SJSA1 (cell line): ENCODE measurements around the gene SRD5A1. TPM values are rescaled to one million over a fixed set of nuclear protein-coding genes. Genes with fewer than 3 reads are reported as not detected.
A peak's percentile ranks its signal among the peaks of the same experiment; 100 is the strongest.

Source experiments
- DNase-seq, 2 experiments: peaks; one replicate each; pipeline ENCODE4 v3.0.0-alpha.2; 2015 to 2020; ENCODE audit warnings: low spot score in 2 of 2, low read depth in 1 of 2
- H3K27ac ChIP-seq: fragments of 250-450 bp; sonication (Bioruptor Pico); 2 replicates; pipeline ENCODE4 v1.5.1; 2020; ENCODE audit warnings: mild to moderate bottlenecking, moderate library complexity
- H3K27me3 ChIP-seq: fragments of 250-450 bp; sonication (Bioruptor Pico); replicated peaks from 2 replicates; pipeline ENCODE4 v1.5.1; 2020; ENCODE audit warnings: mild to moderate bottlenecking, moderate library complexity
- H3K36me3 ChIP-seq: fragments of 250-450 bp; sonication (Bioruptor Pico); 2 replicates; pipeline ENCODE4 v1.5.1; 2020; ENCODE audit warnings: mild to moderate bottlenecking
- H3K4me1 ChIP-seq: fragments of 250-450 bp; sonication (Bioruptor Pico); replicated peaks from 2 replicates; pipeline ENCODE4 v1.6.1; 2021; ENCODE audit warnings: mild to moderate bottlenecking
- H3K4me3 ChIP-seq: fragments of 250-450 bp; sonication (Bioruptor Pico); 2 replicates; pipeline ENCODE4 v1.5.1; 2020; ENCODE audit warnings: mild to moderate bottlenecking
- H3K9me3 ChIP-seq: fragments of 250-450 bp; sonication (Bioruptor Pico); replicated peaks from 2 replicates; pipeline ENCODE4 v1.5.1; 2020; ENCODE audit warnings: mild to moderate bottlenecking
- total RNA-seq: library from RNA; depleted of rRNA; stranded (reverse); fragments of >200 nt; shearing (Covaris generic); gene quantifications from 2 replicates; pipeline ENCODE4 v1.2.3, GENCODE V29; 2014; rRNA removed

Gene SRD5A1, protein sequence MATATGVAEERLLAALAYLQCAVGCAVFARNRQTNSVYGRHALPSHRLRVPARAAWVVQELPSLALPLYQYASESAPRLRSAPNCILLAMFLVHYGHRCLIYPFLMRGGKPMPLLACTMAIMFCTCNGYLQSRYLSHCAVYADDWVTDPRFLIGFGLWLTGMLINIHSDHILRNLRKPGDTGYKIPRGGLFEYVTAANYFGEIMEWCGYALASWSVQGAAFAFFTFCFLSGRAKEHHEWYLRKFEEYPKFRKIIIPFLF
- total RNA-seq: 18.1 and 39.2 TPM in 2 replicates

DNA sequence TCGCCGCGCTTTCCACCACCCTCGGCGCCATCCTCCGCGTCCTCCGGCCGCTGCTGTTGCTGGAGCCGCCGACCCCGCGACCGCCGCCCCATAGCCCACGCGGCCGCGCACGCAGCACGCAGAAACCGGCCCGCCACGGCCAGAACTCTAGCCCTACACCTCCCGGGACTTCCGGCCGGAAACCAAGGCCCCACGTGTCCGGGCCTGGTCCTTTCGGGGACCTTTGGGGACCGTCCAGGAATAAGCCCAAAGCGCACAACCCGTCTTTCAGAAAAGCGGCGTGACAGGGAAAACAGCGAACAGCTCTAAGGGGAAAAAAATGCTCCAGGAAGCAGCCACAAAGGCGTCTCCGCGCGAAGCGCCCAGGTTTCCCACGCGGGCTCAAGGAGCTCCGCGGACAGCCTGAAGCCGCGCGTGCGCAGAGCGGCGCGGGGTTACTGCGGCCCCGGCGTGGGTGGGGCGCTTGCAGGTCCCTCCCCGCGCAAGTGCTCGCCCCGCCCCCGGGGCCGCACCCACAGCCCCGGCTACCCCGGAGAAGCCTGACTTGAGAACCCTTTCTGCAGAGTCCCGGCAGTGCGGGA lies at the start of gene SRD5A1, which contains the start of gene NSUN2:
Gene SRD5A1 (plus strand): TSS at position 553 of the 581 bp plus-strand sequence. CDS start 137 bp downstream, outside the sequence.
Gene NSUN2 (minus strand): TSS at position 157 of the 581 bp plus-strand sequence. CDS start 65 bp downstream, at position 92.
- Histone ChIP-seq H3K9me3 (no peaks in the 10 kb centered on the region), H3K36me3 (peaks cover 49% of the 10 kb centered on the region), H3K4me3 (peak within 1 kb of the TSS; percentile 88), H3K27me3 (no peaks in the 10 kb centered on the region), H3K27ac (peak within 1 kb of the TSS; percentile 100), H3K4me1 (peaks cover 8% of the 10 kb centered on the region)
- DNase-seq: peak; percentile 93 to 99

DNA sequence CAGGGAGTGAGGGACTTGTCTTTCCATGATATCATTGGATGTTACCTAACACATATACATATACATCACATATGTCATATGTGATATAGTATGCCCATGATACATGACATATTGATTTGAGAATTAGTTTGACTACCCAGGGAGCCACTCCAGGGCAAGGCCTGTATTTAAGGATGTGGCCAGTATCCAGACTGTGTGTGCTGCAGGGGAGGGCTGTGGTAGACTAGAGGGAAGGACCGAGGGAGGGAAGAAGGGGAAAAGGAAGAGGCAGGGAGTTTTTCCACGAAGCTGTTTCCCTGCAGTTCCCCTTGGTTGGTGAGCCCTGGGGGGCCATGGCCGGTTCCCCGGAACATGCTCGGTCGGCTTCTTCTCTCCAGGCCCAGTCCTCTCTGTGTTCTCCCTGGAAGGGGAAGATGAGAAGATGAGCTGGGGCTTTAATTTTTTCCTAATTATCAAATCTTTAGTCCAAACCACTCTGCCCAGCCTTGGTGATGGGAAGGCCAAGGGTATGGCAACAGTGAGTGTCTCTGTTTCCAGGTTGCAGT lies 49.1 kb upstream of the SRD5A1 start:
- Histone ChIP-seq H3K27me3 (peaks cover 41% of the 10 kb centered on the region), H3K9me3 (no peaks in the 10 kb centered on the region), H3K4me1 (no peaks in the 10 kb centered on the region; the same call in 1 of the 2 replicates), H3K36me3 (no peaks in the 10 kb centered on the region), H3K4me3 (no peak overlapping the region), H3K27ac (no peak overlapping the region)
- no peak for DNase-seq

DNA sequence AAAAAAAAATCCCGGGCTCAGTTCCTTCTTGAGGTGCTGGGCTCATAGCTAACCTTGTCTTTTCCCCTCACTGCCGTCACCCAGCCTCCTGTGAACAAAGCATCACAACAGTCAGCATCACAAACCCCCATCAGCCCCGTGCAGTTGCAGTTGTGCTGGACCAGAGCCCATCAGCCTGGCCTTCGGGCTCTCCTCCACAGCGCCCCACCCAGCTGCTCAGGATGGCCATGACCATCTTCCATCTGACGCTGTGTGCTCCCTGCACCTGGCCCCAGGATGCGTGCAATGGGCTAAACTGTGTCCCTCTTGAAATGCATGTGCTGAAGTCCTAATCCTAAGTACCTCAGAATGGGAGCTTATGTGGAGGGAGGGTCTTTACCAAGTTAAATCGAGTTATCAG lies 48.5 kb upstream of the SRD5A1 start:
- Histone ChIP-seq H3K4me1 (no peaks in the 10 kb centered on the region; the same call in 1 of the 2 replicates), H3K36me3 (no peaks in the 10 kb centered on the region), H3K27me3 (peaks cover 38% of the 10 kb centered on the region), H3K9me3 (no peaks in the 10 kb centered on the region), H3K27ac (no peak overlapping the region), H3K4me3 (no peak overlapping the region)
- DNase-seq: no peak

DNA sequence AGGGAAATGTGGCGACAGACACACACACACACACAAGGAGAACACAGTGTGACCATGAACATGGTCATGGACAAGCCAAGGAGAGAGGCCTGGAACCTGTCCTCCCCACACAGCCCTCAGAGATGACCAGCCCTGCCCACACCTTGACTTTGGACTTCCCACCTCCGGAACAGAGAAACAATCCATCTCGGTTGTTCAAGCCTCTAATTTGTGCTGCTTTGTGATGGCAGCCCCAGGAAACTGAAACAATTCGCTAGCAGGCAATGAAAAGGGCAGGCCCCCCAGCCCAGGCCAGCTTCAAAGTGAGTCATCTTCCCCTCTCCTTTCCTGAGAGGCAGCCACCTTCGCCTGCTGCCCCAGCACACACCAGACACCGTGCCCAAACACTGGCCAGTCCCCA lies 48.1 kb upstream of the SRD5A1 start:
- Histone ChIP-seq H3K4me3 (no peak overlapping the region), H3K4me1 (no peaks in the 10 kb centered on the region; the same call in 1 of the 2 replicates), H3K9me3 (no peaks in the 10 kb centered on the region), H3K27ac (no peak overlapping the region), H3K36me3 (no peaks in the 10 kb centered on the region), H3K27me3 (peaks cover 34% of the 10 kb centered on the region)
- DNase-seq: no peak

DNA sequence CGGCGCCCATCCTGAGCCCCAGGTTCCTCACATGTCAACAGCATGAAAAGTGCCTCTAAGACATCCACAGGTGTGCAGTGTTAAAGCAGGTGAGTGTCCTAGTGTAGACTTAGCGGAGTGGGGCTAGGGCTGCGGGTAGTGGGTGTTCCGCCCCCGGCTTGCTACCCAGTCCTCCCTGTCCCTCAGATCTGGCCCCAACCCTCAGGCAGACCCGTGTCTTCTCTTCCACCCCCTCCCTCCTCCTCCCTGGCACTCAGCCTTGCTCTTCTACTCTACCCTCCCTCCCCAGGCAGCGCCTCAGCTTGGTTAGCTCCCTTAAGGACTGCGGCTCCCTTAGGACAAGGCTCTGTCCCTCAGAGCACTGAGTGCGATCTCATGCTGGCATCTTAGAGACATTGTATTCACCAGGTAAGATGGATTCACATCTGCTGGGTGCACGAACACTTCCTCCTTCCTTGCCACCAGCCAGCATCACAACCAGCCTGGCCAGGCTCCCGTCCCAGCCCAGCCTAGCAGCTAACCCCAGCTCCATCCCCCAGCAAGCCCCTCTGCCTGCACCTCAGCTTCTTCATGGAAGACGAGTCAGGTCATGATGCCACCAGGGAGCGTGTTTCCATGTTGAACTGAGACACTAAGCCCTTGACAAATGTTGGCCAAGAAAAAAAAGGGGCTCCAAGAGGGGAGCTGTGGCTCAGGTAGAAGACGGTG lies 47.1 kb upstream of the SRD5A1 start:
- Histone ChIP-seq H3K27me3 (peaks cover 28% of the 10 kb centered on the region), H3K4me3 (no peak overlapping the region), H3K4me1 (no peaks in the 10 kb centered on the region; the same call in 1 of the 2 replicates), H3K36me3 (no peaks in the 10 kb centered on the region), H3K9me3 (no peaks in the 10 kb centered on the region), H3K27ac (no peak overlapping the region)
- no peak for DNase-seq

DNA sequence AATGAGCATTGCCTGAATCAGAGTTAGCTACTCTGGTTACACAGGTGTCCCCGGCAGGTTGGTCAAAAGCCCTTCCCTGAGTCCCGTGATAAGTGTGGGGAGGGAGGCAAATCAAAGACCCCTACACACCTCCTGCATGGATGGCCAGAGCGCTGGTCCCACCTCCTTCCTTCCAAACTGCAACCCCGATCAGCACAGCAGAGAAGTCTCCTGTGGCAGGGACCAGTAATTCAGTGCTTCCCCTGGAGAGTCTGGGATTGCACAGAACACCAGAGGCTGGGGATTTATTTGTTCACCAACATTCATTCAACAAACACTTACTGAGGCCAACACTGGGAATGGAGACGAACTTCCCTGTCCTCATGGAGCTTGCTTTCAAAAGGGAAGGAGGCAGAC lies 46.6 kb upstream of the SRD5A1 start:
- no peaks in the 10 kb centered on the region; the same call in 1 of the 2 replicates for H3K4me1 ChIP-seq
- no peaks in the 10 kb centered on the region for H3K36me3 ChIP-seq
- peaks cover 24% of the 10 kb centered on the region for H3K27me3 ChIP-seq
- H3K4me3 ChIP-seq: no peak overlapping the region
- no peaks in the 10 kb centered on the region for H3K9me3 ChIP-seq
- no peak for DNase-seq
- H3K27ac ChIP-seq: no peak overlapping the region

DNA sequence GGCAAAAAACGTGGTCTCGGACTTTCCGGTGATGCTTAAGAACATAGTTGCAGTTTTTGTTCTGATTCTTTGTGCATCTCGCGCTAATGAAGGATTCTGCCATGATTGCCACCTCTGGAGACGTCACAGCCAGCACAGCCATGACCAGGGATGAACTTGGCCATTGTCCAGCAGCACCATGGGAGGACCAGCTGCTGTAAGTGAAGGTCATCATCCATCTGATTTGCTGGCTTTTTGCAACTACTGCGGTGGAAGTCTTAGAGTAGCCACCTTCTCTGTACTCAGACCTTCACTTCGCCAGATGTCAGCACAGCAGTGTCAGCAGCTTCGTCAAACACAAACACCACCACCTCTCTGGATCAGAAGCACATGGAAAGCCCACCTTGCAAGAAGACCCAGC lies 46.1 kb upstream of the SRD5A1 start:
- Histone ChIP-seq H3K27ac (no peak overlapping the region), H3K4me1 (no peaks in the 10 kb centered on the region; the same call in 1 of the 2 replicates), H3K4me3 (no peak overlapping the region), H3K9me3 (no peaks in the 10 kb centered on the region), H3K27me3 (peaks cover 19% of the 10 kb centered on the region), H3K36me3 (no peaks in the 10 kb centered on the region)
- DNase-seq: no peak

DNA sequence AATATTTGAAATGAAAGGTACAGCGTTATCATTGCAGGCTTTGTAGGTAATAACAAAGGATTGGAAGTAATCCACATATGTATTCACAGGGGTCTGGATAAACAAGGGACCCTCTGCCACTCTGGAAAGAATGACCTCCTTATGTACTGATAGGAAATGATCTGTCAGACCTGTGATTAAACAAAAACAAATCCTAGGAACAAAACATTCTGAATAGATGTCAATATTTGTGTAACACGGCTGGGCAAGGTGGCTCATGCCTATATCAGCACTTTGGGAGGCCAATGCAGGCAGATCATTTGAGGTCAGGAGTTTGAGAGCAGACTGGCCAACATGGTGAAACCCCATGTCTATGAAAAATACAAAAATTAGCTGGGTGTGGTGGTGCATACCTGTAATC lies 42.7 kb upstream of the SRD5A1 start:
- Histone ChIP-seq H3K27me3 (no peaks in the 10 kb centered on the region), H3K4me1 (no peaks in the 10 kb centered on the region), H3K9me3 (no peaks in the 10 kb centered on the region), H3K4me3 (no peak overlapping the region), H3K36me3 (no peaks in the 10 kb centered on the region), H3K27ac (no peak overlapping the region)
- no peak for DNase-seq

DNA sequence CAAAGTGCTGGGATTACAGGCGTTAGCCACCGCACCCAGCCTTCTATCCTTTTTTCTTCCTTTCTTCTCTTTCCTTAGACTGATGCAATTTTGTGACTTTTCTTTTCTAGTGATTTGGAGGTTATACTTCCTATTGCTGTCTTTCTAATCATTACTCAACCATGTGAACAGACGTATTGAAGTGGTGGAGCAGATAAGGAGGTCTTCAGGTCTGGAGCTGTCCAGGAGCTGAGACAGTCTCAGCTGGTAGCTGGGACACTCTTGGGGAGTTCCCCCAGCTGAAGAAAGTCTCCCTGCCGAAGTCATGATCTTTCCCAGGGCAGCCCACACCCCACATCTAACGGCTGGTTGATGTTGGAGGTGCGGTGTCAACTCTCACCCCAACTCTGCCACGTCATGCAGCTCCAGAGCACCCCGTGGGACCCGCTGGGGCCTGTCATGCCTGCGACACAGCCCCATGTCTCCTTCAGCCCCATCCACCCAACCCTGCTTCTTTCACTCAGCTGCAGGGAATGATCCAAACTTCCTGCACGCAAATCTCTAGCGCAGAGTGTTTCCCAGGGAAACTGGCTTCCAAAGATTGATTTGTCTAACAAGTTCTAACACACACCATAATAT lies 41.5 kb upstream of the SRD5A1 start:
- Histone ChIP-seq H3K27me3 (no peaks in the 10 kb centered on the region), H3K4me3 (no peak overlapping the region), H3K36me3 (peaks cover 7% of the 10 kb centered on the region), H3K4me1 (no peaks in the 10 kb centered on the region), H3K9me3 (no peaks in the 10 kb centered on the region), H3K27ac (no peak overlapping the region)
- no peak for DNase-seq

DNA sequence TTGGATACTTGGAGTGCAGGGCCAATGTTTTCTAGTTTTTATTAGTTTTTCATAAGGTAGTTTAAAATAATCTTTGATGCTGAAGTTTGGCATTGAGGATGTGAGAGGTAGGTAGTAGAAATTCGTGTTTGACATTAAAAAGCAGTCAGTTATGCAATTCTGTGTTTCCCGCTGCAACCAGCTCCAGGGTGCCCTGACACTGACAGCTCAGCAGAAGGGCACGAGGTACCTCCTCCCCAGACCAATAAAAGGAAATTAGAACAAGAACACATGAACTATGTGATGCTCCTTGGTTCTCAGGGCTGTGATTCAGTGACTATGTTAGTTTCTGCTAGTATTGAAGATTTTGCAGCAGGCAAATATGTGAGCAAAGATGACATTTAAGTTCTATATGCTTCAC lies 40.6 kb upstream of the SRD5A1 start:
- H3K36me3 ChIP-seq: peaks cover 15% of the 10 kb centered on the region
- H3K4me1 ChIP-seq: no peaks in the 10 kb centered on the region
- H3K9me3 ChIP-seq: no peaks in the 10 kb centered on the region
- H3K4me3 ChIP-seq: no peak overlapping the region
- no peaks in the 10 kb centered on the region for H3K27me3 ChIP-seq
- H3K27ac ChIP-seq: no peak overlapping the region
- DNase-seq: peak in 1 of 2 experiments; percentile 26

DNA sequence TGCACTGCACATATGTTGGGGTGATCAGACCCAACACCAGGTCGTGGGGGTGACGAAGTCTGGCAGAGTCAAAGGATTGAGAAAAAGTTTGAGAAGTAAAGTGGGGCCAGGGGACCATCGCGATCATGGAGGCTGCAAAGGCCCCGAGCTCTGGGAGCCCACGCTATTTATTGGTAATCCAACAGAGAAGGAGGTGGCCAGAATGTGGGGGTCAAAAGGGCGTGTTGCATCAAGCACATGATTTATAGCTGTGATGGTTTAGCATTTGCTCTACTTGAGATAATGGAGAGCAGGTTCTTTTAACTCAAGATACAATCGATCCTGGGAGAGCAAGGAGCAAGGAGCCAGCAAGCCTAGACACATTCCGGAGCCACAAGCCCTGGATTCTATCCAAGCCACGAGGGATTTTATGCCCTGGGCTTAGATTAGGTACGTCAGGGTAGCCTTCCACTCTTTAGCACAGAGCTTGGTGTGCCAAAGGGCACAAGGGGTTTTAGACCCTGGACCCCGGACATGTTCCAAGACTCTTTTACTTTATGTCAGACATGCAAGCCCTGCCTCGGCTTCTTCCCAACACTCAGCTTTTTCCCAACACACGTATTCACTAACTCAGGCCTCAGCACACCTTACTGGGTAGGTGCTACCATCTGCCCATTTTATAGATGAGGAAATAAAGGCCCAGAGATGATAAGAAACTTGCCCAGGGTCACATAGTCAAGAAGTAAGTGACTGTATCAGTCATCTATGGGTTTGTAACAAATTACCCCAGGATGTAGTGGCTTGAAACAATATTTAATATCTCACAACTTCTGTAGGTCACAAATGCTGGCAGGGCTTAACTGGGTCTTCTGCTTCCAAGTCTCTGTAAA lies 39.9 kb upstream of the SRD5A1 start:
- DNase-seq: peak in 1 of 2 experiments; percentile 34
- Histone ChIP-seq H3K4me3 (no peak overlapping the region), H3K4me1 (no peaks in the 10 kb centered on the region)

DNA sequence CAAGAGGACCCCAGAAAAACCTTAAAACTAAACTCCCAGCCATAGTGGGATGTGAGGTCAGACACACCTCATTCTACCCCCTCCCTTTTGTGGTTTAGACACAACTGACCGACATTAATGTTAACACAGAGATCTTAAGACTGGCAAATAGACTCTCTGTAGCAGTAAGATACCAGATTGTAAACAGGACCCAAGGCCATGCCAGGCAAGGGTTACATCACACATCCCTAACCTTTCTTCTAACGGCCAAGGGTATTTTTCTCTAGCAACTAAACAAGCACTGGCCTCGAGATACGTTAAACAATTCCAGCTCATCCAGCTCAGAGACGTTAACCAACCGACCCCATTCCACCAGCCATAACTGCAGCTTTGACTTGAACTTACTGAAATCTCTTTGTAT lies 39.2 kb upstream of the SRD5A1 start:
- H3K27me3 ChIP-seq: no peaks in the 10 kb centered on the region
- H3K4me1 ChIP-seq: no peaks in the 10 kb centered on the region
- no peak overlapping the region for H3K27ac ChIP-seq
- no peaks in the 10 kb centered on the region for H3K9me3 ChIP-seq
- H3K4me3 ChIP-seq: no peak overlapping the region
- peak in 1 of 2 experiments; percentile 28 for DNase-seq
- peaks cover 30% of the 10 kb centered on the region for H3K36me3 ChIP-seq

More for the DNA sequence above, 39.9 kb upstream of the SRD5A1 start:
- Histone ChIP-seq H3K36me3 (peaks cover 23% of the 10 kb centered on the region), H3K9me3 (no peaks in the 10 kb centered on the region), H3K27me3 (no peaks in the 10 kb centered on the region), H3K27ac (no peak overlapping the region)

DNA sequence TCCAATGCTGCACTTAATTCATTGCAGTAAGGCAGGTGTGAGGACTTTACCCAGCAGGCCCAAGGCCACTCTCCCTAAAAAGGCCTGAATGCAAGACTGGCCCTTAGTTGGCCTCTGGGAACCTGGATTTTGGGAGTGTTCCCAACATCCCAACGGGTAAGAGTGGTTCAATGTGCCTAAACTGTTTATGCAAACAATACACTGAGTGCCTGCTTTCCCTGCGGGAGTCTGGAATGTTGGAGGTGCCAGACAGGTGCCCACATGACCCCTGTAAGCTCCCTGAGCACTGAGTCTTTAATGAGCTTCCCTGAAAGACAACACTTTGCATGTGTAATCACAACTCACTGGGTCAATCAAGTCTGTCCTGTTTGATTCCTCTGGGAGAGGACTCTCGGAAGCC lies 37.8 kb upstream of the SRD5A1 start:
- no peaks in the 10 kb centered on the region for H3K4me1 ChIP-seq
- H3K4me3 ChIP-seq: no peak overlapping the region
- no peak overlapping the region for H3K27ac ChIP-seq
- no peaks in the 10 kb centered on the region for H3K9me3 ChIP-seq
- no peaks in the 10 kb centered on the region for H3K27me3 ChIP-seq
- DNase-seq: peak in 1 of 2 experiments; percentile 22
- peaks cover 43% of the 10 kb centered on the region for H3K36me3 ChIP-seq
